ENCODE measurements around the gene ABCC10.

- TF ChIP-seq POLR2A (IDR thresholded peaks at IDR 0.05; ENCODE audit: low read depth, low read length) (no peak), POLR2AphosphoS5 (IDR thresholded peaks at IDR 0.05; ENCODE audit: low read depth, low read length) (no peak)
These were observed 7.6 kb downstream of the ABCC10 start for GRCh38 chr6:43434943-43435342.

All from GM12892 (cell line).